PC-3 (cell line): ENCODE measurements around the gene DOK7. TPM values are rescaled to one million over a fixed set of nuclear protein-coding genes. Genes with fewer than 3 reads are reported as not detected.

ENCODE experiments used
- ATAC-seq: fragments of 200-7000 bp; cut with Tn5 transposase; 2 replicates; pipeline ENCODE4 v1.9.1; 2020; ENCODE audit warnings: mild to moderate bottlenecking, moderate library complexity
- BruUV-seq: library from RNA; stranded (reverse); fragments of 400-500 nt; replicated peaks from 2 replicates; lab custom pipeline; 2021; lab: Mats Ljungman, UMichigan
- CTCF ChIA-PET: fragments of 300-600 bp; sonication (Branson Sonifier 250); formaldehyde crosslinking; loops from one replicate; lab custom pipeline; 2022; ENCODE audit warnings: antibody characterized with exemption; lab: Charles Lee
- POLR2A ChIA-PET: fragments of 300-600 bp; sonication (Branson Sonifier 250); formaldehyde crosslinking; loops from one replicate; lab custom pipeline; 2022; ENCODE audit warnings: antibody characterized with exemption; ENCODE audit not compliant: unreplicated experiment; lab: Charles Lee
- DNase-seq: peaks from one replicate; pipeline ENCODE4 v3.0.0-alpha.2; 2015
- H2AFZ ChIP-seq: fragments of 300-600 bp; sonication (generic); 2 replicates; pipeline ENCODE4 v1.6.0; 2016; ENCODE audit warnings: antibody characterized with exemption, low read length
- H3F3A ChIP-seq: fragments of 300-600 bp; sonication (generic); one replicate; pipeline ENCODE4 v1.6.0; 2017; ENCODE audit warnings: antibody characterized with exemption, low read length, control low read depth, mild to moderate bottlenecking; ENCODE audit not compliant: unreplicated experiment
- H3K27ac ChIP-seq: fragments of 300-600 bp; sonication (generic); 2 replicates; pipeline ENCODE4 v1.5.1; 2016; ENCODE audit warnings: mild to moderate bottlenecking, low read length
- H3K27me3 ChIP-seq: fragments of 300-600 bp; sonication (generic); 2 replicates; pipeline ENCODE4 v1.6.1; 2016; ENCODE audit warnings: low read length, mixed read lengths
- H3K36me3 ChIP-seq: fragments of 300-600 bp; sonication (generic); 2 replicates; pipeline ENCODE4 v1.6.1; 2016; ENCODE audit warnings: low read depth, mixed run types, low read length, mixed read lengths
- H3K4me1 ChIP-seq: fragments of 300-600 bp; sonication (generic); 2 replicates; pipeline ENCODE4 v1.5.1; 2016; ENCODE audit warnings: low read length; ENCODE audit not compliant: insufficient read depth
- H3K4me2 ChIP-seq: fragments of 300-600 bp; sonication (generic); 2 replicates; pipeline ENCODE4 v1.6.0; 2016; ENCODE audit warnings: low read length
- H3K4me3 ChIP-seq: fragments of 300-600 bp; sonication (generic); 2 replicates; pipeline ENCODE4 v1.5.1; 2016; ENCODE audit warnings: mild to moderate bottlenecking, low read length, mixed read lengths
- H3K79me2 ChIP-seq: fragments of 300-600 bp; sonication (generic); 2 replicates; pipeline ENCODE4 v1.6.1; 2017; ENCODE audit warnings: low read length, mixed read lengths
- H3K9ac ChIP-seq: fragments of 300-600 bp; sonication (generic); 2 replicates; pipeline ENCODE4 v1.6.0; 2016; ENCODE audit warnings: mild to moderate bottlenecking, low read length
- H3K9me2 ChIP-seq: fragments of 300-600 bp; sonication (generic); replicated peaks from 2 replicates; pipeline ENCODE4 v1.6.1; 2016; ENCODE audit warnings: mixed run types, low read length, mixed read lengths
- H3K9me3 ChIP-seq: fragments of 300-600 bp; sonication (generic); 2 replicates; pipeline ENCODE4 v1.6.1; 2016; ENCODE audit warnings: low read length, mixed read lengths
- H4K20me1 ChIP-seq: fragments of 300-600 bp; sonication (generic); 2 replicates; pipeline ENCODE4 v1.6.1; 2016; ENCODE audit warnings: low read length, mixed read lengths
- CTCF ChIP-seq: fragments of 300-600 bp; sonication (generic); conservative IDR thresholded peaks from 2 replicates; pipeline ENCODE4 v1.5.1; 2017; ENCODE audit warnings: antibody characterized with exemption, low read depth, mild to moderate bottlenecking, low read length
- EZH2 ChIP-seq: fragments of 300-600 bp; sonication (generic); IDR thresholded peaks from one replicate; pipeline ENCODE4 v1.6.1; 2017; ENCODE audit warnings: antibody characterized with exemption, mild to moderate bottlenecking, low read length; ENCODE audit not compliant: unreplicated experiment
- EZH2phosphoT487 ChIP-seq: fragments of 300-600 bp; sonication (generic); IDR thresholded peaks from 2 replicates; pipeline ENCODE4 v1.6.1; 2018; ENCODE audit warnings: mild to moderate bottlenecking, antibody characterized with exemption, low read length, borderline replicate concordance
- intact Hi-C: fragments of 100-400 bp; cut with micrococcal nuclease; formaldehyde crosslinking; loops from 2 replicates; pipeline ENCODE4 v1.9.0; 2023
- total RNA-seq: library from RNA; depleted of rRNA; stranded (reverse); fragments of >200 nt; gene quantifications from 2 replicates; pipeline ENCODE4 v1.2.3, GENCODE V29; 2014

Gene DOK7
- total RNA-seq, 1 experiment from 2014 or later = 2.5 TPM

- Histone ChIP-seq H2AFZ (no peak overlapping the region), H3K79me2 (no peaks in the 10 kb centered on the region), H3K9me3 (no peaks in the 10 kb centered on the region), H3K36me3 (no peaks in the 10 kb centered on the region), H3K4me3 (no peak overlapping the region), H3K27ac (no peak overlapping the region), H3K4me2 (no peak overlapping the region), H3K9ac (no peak overlapping the region), H3K27me3 (no peaks in the 10 kb centered on the region), H4K20me1 (no peaks in the 10 kb centered on the region), H3K9me2 (no peaks in the 10 kb centered on the region), H3F3A (no peaks in the 10 kb centered on the region), H3K4me1 (no peaks in the 10 kb centered on the region)
- DNase-seq (no peak), ATAC-seq (no peak)
- ChIA-PET POLR2A (no interaction called here), CTCF (no interaction called here)
- no TSS peak for BruUV-seq
- intact Hi-C loops = no loop called here
- TF ChIP-seq CTCF (no peak), EZH2 (no peak), EZH2phosphoT487 (no peak)
Measured at GRCh38 chr4:3430524-3430923, 32.6 kb upstream of the DOK7 start.

- Histone ChIP-seq H3K4me1 (peaks cover 3% of the 10 kb centered on the region), H4K20me1 (no peaks in the 10 kb centered on the region), H2AFZ (no peak overlapping the region), H3K4me3 (no peak overlapping the region), H3K4me2 (no peak overlapping the region), H3K27me3 (no peaks in the 10 kb centered on the region), H3K9me2 (no peaks in the 10 kb centered on the region), H3K27ac (no peak overlapping the region), H3K79me2 (no peaks in the 10 kb centered on the region), H3K9me3 (no peaks in the 10 kb centered on the region), H3F3A (no peaks in the 10 kb centered on the region), H3K36me3 (no peaks in the 10 kb centered on the region), H3K9ac (no peak overlapping the region)
- ATAC-seq (no peak), DNase-seq (no peak)
- ChIA-PET CTCF (no interaction called here), POLR2A (no interaction called here)
- intact Hi-C loops = no loop called here
- BruUV-seq = no TSS peak
- TF ChIP-seq CTCF (no peak), EZH2phosphoT487 (no peak), EZH2 (no peak)
Measured at GRCh38 chr4:3431446-3431993, 31.6 kb upstream of the DOK7 start.

- no peak for ATAC-seq
- Histone ChIP-seq H3K36me3 (no peaks in the 10 kb centered on the region), H3K27ac (no peak overlapping the region), H3K4me3 (no peak overlapping the region), H3K9me3 (no peaks in the 10 kb centered on the region), H3K27me3 (no peaks in the 10 kb centered on the region), H3K4me2 (no peak overlapping the region), H3K9ac (no peak overlapping the region), H3F3A (no peaks in the 10 kb centered on the region), H3K79me2 (no peaks in the 10 kb centered on the region), H2AFZ (no peak overlapping the region), H3K4me1 (peaks cover 11% of the 10 kb centered on the region), H3K9me2 (no peaks in the 10 kb centered on the region), H4K20me1 (no peaks in the 10 kb centered on the region)
- BruUV-seq = no TSS peak
- no peak for DNase-seq
- TF ChIP-seq EZH2phosphoT487 = no peak
- TF ChIP-seq CTCF = no peak
- no peak for TF ChIP-seq EZH2
- POLR2A ChIA-PET = no interaction called here
- CTCF ChIA-PET = no interaction called here
- intact Hi-C loops = no loop called here
Measured at GRCh38 chr4:3432381-3432790, 30.7 kb upstream of the DOK7 start.
